Uterus (tissue), 4 donors: Measurements from ENCODE around the gene ATG2A. TPM values are rescaled to one million over a fixed set of nuclear protein-coding genes. Genes with fewer than 3 reads are reported as not detected.

Source experiments
- DNase-seq, 2 donors: peaks; one replicate each; pipeline ENCODE4 v3.0.0-alpha.2; 2019 to 2020
- H3K27ac ChIP-seq, 2 donors: fragments of 200-600 bp; sonication (generic); 1 replicate in 1 of 2; 2 replicates in 1 of 2; pipeline ENCODE4 v1.5.1; 2016 to 2018
- H3K27me3 ChIP-seq, 2 donors: fragments of 200-600 bp; sonication (generic); one replicate each; pipeline ENCODE4 v1.5.1; 2018 to 2019; ENCODE audit warnings: control low read depth in 1 of 2
- H3K36me3 ChIP-seq, 2 donors: fragments of 200-600 bp; sonication (generic); one replicate each; pipeline ENCODE4 v1.5.1; 2019; ENCODE audit warnings: control low read depth in 1 of 2
- H3K4me1 ChIP-seq, 2 donors: fragments of 200-600 bp; sonication (generic); one replicate each; pipeline ENCODE4 v1.5.1; 2018 to 2019; ENCODE audit warnings: control low read depth in 1 of 2
- H3K4me3 ChIP-seq, 2 donors: fragments of 200-600 bp; sonication (generic); 1 replicate in 1 of 2; 2 replicates in 1 of 2; pipeline ENCODE4 v1.5.1; 2018 to 2019; ENCODE audit warnings: mild to moderate bottlenecking in 1 of 2
- H3K9me3 ChIP-seq, 2 donors: fragments of 200-600 bp; sonication (generic); one replicate each; pipeline ENCODE4 v1.5.1; 2019; ENCODE audit warnings: control low read depth in 1 of 2
- POLR2A ChIP-seq, 2 donors: fragments of 450-650 bp; IDR thresholded peaks; one replicate each; pipeline ENCODE4 v1.6.1; 2016; ENCODE audit warnings: antibody characterized with exemption in 2 of 2, mild to moderate bottlenecking in 1 of 2, moderate library complexity in 1 of 2
- intact Hi-C: fragments of 100-400 bp; cut with DNase I; formaldehyde crosslinking; loops from one replicate; pipeline ENCODE4 v1.15.1; 2023; ENCODE audit warnings: low total_unique reads
- total RNA-seq, 4 donors: library from RNA; depleted of rRNA in 3 of 4; stranded (reverse); fragments of >200 nt in 3 of 4; gene quantifications; one replicate each; pipeline versions ENCODE4 v1.1.0 to v1.2.4, GENCODE V29; 2014 to 2023
- TF ChIP-seq, protein P1 (sequence below), 4 experiments: fragments of 200-600 bp in 2 of 4; fragments of 450-650 bp in 2 of 4; sonication (generic) in 2 of 4; IDR thresholded peaks; one replicate each; pipeline ENCODE4 v1.5.1; 2016 to 2019; ENCODE audit warnings: antibody characterized with exemption in 4 of 4, mild to moderate bottlenecking in 2 of 4, moderate library complexity in 1 of 4
- donor health status: DM: yes; HTN: yes; CAD: no.

Gene ATG2A
- total RNA-seq, 4 donors from 2014 or later = 6.8 to 39.6 (median 18.4) TPM

DNA sequence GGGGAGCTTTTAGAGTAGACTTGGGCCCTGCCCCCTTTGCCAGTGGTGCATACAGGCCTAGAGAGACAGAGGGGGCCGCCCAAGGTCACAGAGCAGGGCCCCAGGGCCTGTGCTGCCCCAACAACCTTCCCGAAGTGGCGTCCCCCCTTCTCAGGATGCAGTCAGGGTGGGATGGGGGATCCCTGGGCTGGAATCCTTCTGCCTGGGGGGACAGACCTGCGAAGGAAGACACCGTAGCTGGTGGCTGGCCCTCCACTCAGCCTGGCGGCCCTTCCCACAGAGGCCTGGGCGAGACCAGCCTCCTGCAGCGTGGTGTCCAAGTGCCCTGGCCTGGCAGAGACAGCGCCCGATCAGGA is 24.2 kb downstream of the ATG2A start:
- Histone ChIP-seq H3K4me1 (peaks cover 0 to under 1% of the 10 kb centered on the region in 2 donors), H3K36me3 (no peaks in the 10 kb centered on the region), H3K4me3 (peak overlapping the region in 1 of 2 donors; percentile 6), H3K9me3 (no peaks in the 10 kb centered on the region), H3K27me3 (no peaks in the 10 kb centered on the region), H3K27ac (no peak overlapping the region)
- intact Hi-C loops = no loop called here
- TF ChIP-seq, protein P1, sequence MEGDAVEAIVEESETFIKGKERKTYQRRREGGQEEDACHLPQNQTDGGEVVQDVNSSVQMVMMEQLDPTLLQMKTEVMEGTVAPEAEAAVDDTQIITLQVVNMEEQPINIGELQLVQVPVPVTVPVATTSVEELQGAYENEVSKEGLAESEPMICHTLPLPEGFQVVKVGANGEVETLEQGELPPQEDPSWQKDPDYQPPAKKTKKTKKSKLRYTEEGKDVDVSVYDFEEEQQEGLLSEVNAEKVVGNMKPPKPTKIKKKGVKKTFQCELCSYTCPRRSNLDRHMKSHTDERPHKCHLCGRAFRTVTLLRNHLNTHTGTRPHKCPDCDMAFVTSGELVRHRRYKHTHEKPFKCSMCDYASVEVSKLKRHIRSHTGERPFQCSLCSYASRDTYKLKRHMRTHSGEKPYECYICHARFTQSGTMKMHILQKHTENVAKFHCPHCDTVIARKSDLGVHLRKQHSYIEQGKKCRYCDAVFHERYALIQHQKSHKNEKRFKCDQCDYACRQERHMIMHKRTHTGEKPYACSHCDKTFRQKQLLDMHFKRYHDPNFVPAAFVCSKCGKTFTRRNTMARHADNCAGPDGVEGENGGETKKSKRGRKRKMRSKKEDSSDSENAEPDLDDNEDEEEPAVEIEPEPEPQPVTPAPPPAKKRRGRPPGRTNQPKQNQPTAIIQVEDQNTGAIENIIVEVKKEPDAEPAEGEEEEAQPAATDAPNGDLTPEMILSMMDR (IDR thresholded peaks at IDR 0.05) = no peak
- TF ChIP-seq POLR2A (IDR thresholded peaks at IDR 0.05) = no peak
- DNase-seq = no peak

DNA sequence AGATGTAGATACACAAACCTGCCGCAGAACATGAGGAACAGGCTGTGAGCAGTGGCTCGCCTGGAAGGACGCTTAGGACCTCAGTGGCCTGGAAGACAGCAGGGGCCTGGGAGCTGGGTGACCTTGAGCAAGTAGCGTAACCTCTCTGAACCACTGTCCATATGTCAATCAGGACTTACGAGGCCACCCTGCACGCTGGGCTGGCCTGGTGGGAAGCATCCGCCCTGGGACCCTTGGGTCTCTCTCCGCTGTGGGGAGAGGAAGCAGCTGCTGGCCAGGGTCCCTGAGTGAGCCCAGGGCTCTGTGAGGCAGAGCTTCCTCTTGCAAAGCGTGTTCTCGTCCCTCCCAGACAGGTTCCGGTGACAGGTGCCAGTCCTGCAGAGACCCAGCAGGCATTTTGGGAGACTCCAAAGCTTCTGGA is 24.6 kb downstream of the ATG2A start:
- peaks cover 0 to 5% of the 10 kb centered on the region in 2 donors for H3K4me1 ChIP-seq
- no peak overlapping the region for H3K4me3 ChIP-seq
- TF ChIP-seq, protein P1 (IDR thresholded peaks at IDR 0.05) = no peak
- TF ChIP-seq POLR2A (IDR thresholded peaks at IDR 0.05) = no peak
- intact Hi-C loops = no loop called here
- no peak for DNase-seq
- no peaks in the 10 kb centered on the region for H3K27me3 ChIP-seq
- H3K36me3 ChIP-seq = no peaks in the 10 kb centered on the region
- H3K9me3 ChIP-seq = no peaks in the 10 kb centered on the region
- H3K27ac ChIP-seq = no peak overlapping the region

DNA sequence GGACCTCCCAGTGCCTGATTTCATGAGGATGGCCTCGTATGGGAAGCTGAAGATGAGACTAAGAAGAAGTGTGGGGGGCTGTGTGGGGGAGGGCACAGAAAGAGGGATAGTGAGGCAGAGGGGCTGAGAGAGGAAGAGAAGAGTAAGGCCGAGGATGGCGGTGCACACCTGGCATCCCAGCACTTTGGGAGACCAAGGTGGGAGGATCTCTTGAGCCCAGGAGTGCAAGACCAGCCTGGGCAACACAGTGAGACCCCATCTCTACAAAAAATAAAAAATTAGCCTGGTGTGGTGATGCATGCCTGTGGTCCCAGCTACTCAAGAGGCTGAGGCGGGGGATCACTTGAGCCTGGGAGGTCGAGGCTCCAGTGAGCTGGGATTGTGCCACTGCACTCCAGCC is 25.1 kb downstream of the ATG2A start:
- intact Hi-C loops = no loop called here
- no peak for DNase-seq
- Histone ChIP-seq H3K4me1 (peaks cover 0 to 5% of the 10 kb centered on the region in 2 donors), H3K4me3 (no peak overlapping the region), H3K9me3 (no peaks in the 10 kb centered on the region), H3K27ac (no peak overlapping the region), H3K27me3 (no peaks in the 10 kb centered on the region), H3K36me3 (no peaks in the 10 kb centered on the region)
- TF ChIP-seq, protein P1 (IDR thresholded peaks at IDR 0.05) = no peak
- TF ChIP-seq POLR2A (IDR thresholded peaks at IDR 0.05) = no peak

DNA sequence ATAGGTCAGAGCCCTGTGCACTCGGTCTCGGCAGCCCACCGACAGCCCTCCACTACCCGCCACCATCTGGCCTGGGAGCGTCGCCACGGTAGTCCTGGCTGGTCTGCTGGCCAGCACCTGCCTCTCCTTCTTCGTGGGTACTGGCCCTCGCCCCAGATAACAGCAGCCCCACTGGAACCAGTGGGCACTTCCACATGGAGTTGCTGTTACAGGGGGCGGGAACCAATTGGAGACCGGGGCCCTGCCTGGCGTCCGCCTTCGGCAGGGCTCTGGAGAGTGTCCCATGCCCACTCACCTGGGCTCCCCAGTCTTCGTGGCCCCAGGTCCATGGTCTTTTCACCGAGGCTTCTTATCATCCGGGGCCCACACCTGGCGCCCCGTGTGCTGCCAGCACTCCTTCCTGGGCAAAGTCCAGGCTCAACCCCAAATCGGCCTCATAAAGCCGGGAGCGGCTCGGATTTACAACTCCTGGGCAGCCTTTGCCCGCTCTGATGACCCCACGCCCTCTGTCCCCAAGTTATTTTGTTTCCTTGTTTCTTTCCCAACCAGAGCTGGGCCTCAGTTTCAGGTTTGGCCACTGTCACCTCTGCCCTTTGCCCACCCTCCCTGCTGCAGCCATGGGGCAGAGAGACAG is 25.7 kb downstream of the ATG2A start:
- H3K4me1 ChIP-seq = peaks cover 0 to 5% of the 10 kb centered on the region in 2 donors
- H3K36me3 ChIP-seq = no peaks in the 10 kb centered on the region
- no peak for TF ChIP-seq POLR2A (IDR thresholded peaks at IDR 0.05)
- TF ChIP-seq, protein P1 (IDR thresholded peaks at IDR 0.05) = no peak
- no peaks in the 10 kb centered on the region for H3K27me3 ChIP-seq
- H3K4me3 ChIP-seq = no peak overlapping the region
- intact Hi-C loops = no loop called here
- DNase-seq = no peak
- H3K27ac ChIP-seq = no peak overlapping the region
- no peaks in the 10 kb centered on the region for H3K9me3 ChIP-seq

DNA sequence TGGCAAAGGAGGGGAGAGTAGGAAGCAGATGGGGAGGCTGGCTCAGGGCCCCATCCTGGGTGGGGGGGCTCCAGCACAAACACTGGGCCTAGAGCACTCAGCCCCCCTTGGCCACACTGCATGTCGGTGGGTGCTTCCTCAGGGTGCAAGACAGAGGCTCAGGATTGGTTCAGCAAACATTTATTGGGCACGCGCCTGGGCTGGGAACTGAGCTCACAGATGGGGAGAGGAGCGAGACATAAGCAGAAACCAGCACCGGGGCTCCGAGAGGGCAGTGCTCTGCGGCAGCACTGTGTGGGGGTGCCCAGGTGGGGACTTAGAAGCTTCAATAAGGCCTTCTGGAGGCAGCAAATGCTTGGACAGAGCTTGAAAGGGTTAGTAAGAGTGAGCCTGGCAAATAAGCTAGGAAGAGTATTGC is 26.5 kb downstream of the ATG2A start:
- intact Hi-C loops = no loop called here
- Histone ChIP-seq H3K27ac (no peak overlapping the region), H3K36me3 (no peaks in the 10 kb centered on the region), H3K27me3 (no peaks in the 10 kb centered on the region), H3K4me1 (peaks cover 0 to 5% of the 10 kb centered on the region in 2 donors), H3K9me3 (no peaks in the 10 kb centered on the region), H3K4me3 (no peak overlapping the region)
- TF ChIP-seq, protein P1 (IDR thresholded peaks at IDR 0.05) = no peak
- no peak for TF ChIP-seq POLR2A (IDR thresholded peaks at IDR 0.05)
- no peak for DNase-seq
